ENCODE results near the gene ITPA.

The ITPA gene

DNA sequence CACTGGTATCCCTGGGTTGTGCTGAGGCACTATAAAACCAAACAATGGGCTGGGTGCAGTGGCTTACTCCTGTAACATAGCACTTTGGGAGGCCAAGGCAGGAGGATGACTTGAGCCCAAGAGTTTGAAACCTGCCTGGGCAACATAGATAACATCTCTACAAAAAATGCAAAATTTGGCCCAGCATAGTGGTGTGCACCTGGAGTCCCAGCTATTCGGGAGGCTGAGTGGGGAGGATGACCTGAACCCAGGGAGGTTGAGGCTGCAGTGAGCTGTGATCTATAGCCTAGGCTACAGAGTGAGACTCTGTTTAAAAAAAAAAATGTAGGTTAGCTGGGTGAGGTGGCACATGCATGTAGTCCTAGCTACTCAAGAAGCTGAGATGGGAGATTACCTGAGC lies 37.4 kb downstream of the ITPA start:
- DNase-seq (ENCODE audit: low spot score): no peak

DNA sequence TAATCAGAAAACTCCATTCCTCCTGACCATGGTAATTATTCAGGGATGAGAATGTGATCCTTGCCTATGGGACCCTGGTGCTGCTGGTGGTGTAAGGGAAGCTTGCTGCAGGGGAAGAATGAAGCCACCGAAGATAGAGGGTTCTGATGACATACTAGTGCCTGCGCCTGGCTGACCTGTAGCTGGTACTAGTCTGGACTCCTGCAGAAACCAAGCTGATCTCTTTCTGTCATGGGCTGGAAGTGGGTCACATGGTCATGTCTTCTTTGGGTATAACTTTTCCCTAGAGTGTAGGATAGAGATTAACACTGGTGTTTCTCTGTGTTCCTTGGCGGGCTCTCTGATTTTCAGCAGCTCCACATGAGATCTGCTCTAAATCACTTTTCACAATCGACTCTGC lies 38.3 kb downstream of the ITPA start:
- no peak for DNase-seq (ENCODE audit: low spot score)

DNA sequence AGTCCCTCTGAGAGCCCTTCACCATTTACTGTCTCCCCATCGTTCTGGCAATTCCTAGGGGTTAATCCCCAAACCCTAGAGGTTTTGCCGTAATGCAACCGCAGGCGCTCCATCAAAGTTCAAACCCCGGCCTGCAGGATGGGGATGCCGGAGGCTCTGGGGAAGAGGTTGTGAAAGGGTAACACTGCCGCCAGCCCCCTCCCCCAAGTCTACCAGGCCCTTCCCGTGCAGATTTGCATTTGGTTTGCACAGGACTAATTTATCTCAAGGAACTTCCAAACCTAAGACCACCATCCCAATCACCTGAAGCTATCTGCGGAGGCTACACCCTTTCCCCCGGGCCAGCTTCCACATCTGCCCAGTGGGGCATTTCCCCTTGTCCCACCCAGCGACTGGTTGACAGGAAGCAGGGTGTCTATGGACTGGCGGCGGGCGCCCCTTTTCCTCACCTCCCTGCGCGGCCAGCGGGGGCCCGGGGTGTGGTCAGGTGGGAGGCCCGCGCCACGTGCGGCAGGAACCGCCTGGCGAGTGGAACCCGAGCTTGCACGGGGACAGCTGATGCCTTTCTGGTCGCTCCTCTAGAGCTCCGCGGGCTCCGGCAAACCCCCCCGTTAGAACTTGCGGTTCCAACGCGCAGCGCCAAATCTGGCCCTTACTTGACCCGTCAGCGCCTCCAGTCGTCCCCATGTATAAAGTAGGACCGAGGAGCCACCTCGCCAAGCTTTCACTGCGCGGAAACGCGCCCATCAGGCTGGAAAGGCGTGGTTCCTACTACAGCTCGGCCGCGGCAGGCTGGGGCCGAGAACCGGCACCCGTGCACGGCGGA lies 39.1 kb downstream of the ITPA start:
- no peak for DNase-seq (ENCODE audit: low spot score)

GRCh38 chr20:3248993-3249347 lies 39.7 kb downstream of the ITPA start:
- no peak for DNase-seq (ENCODE audit: low spot score)

DNA sequence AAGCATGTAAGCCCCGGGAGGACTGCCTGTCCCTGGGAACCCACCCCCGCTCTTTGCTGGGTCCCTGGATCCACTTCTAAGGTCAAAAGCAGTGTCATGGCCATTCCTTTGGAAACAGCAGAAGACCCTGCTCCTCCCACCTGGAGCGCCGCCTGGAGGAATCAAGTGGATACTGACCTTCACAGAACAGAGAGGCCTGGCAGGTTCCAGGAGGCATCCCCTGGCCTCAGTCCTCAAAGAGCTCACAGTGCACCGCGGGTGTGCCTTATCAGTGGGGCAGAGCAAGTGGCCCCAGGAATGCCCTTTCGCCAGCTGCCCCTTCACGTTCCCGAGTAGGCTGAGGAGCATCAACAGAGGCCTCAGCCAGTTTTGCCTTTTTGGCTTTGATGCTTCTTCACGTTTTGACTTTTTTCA lies 40.8 kb downstream of the ITPA start:
- no peak for DNase-seq (ENCODE audit: low spot score)

- no peak for DNase-seq (ENCODE audit: low spot score)
These were observed 42.5 kb downstream of the ITPA start for GRCh38 chr20:3251806-3252205.

- no peak for DNase-seq (ENCODE audit: low spot score)
These were observed 46.4 kb downstream of the ITPA start for GRCh38 chr20:3255728-3256127.

DNA sequence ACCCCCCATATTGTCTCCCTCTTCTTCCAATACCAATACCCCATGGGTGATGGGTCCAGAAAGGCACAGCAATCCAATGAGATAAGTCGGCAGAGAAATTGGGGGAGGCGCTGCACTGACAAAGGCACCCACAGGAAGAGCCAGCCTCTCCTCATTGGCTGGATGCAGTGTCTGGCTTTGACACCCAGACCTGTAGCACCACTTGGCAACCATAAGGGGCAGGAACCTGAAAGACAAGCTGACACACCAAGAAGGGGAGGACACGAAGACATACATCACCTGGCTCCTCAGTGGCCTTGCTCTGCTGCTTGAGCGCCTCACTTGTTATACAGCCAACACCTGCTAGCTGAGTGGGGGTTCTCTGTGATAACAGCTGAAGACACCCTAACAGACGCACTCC lies 49.1 kb downstream of the ITPA start:
- DNase-seq (ENCODE audit: low spot score): no peak

DNA sequence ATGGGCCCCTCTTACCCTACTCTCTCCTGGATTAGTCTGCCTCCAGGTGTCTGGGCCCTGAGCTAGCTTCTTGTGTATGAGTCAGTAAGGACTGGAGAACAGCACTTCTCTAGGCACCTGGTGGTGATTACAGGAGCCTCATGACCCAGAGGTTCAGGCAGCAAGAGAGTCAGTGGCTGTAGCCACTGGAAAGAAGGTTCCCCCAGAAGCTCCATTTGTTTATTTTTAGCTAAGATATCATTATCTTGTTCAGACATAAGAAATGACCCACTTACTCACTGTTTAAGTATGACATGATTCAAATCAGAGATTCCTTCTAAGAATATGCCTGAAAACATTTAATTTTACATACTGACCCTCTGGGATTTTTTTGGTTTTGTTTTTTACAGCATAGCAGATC lies 53.3 kb downstream of the ITPA start:
- DNase-seq (ENCODE audit: low spot score): no peak

GRCh38 chr20:3270051-3270450 lies 60.8 kb downstream of the ITPA start:
- no peak for DNase-seq (ENCODE audit: low spot score)

GRCh38 chr20:3273371-3273770 lies 64.1 kb downstream of the ITPA start:
- no peak for DNase-seq (ENCODE audit: low spot score)

Data from CD4-positive, alpha-beta T cell treated with Interleukin-6 at 100 ng/mL for 8 hours (primary cell).